K562 (cell line): Measurements from ENCODE around the gene PLAAT3. TPM values are rescaled to one million over a fixed set of nuclear protein-coding genes. Genes with fewer than 3 reads are reported as not detected.
"Not testable (repeated sequence)": the region's sequence is repeated elsewhere in the genome, so short reads cannot be mapped to it uniquely, and the experiment has no call there.

ENCODE experiments used
- ATAC-seq: fragments of 200-7000 bp; cut with Tn5 transposase; 3 replicates; pipeline ENCODE4 v1.9.1; 2020; ENCODE audit warnings: moderate library complexity
- BruUV-seq: library from RNA; stranded (reverse); fragments of 400-500 nt; replicated peaks from 2 replicates; lab custom pipeline; 2021; lab: Mats Ljungman, UMichigan
- CTCF ChIA-PET: fragments of 300-600 bp; formaldehyde crosslinking; extraction: SDS; loops from one replicate; lab custom pipeline; 2021; ENCODE audit warnings: low intra/inter-chr PET ratio; lab: Yijun Ruan, JAX
- POLR2A ChIA-PET: fragments of 300-600, 350-650 bp; sonication (Branson Sonifier 250); formaldehyde crosslinking; extraction: SDS; loops from one replicate; lab custom pipeline; 2021; ENCODE audit warnings: antibody characterized with exemption, inconsistent platforms; lab: Yijun Ruan, JAX
- DNase-seq, 4 experiments: peaks; one replicate each; pipeline versions ENCODE4 v3.0.0 to v3.0.0-alpha.2; 2011 to 2018; ENCODE audit warnings: low spot score in 3 of 4, mixed read lengths in 3 of 4; ENCODE audit errors: extremely low read depth in 1 of 4
- FAIRE-seq: peaks from 2 replicates; lab custom pipeline; 2011; peaks lifted over from hg19 to GRCh38; lab: Jason Lieb, UNC
- H2AFZ ChIP-seq: 2 replicates; pipeline ENCODE4 v1.6.0; 2011; ENCODE audit warnings: low read depth, low read length, control low read depth, inconsistent platforms
- H3K27ac ChIP-seq: fragments of 200-600 bp; 3 replicates; pipeline ENCODE4 v1.8.0; 2011; ENCODE audit warnings: low read depth, mild to moderate bottlenecking, control low read depth, inconsistent platforms, low read length, moderate library complexity, mixed read lengths; ENCODE audit errors: extremely low read depth
- H3K27me3 ChIP-seq, 2 experiments: fragments of 300-600 bp in 1 of 2; 2 replicates in 1 of 2; 3 replicates in 1 of 2; pipeline versions ENCODE4 v1.6.0 to v1.8.0; 2011; ENCODE audit warnings: inconsistent platforms in 2 of 2, low read length in 2 of 2, mild to moderate bottlenecking in 1 of 2, mixed read lengths in 1 of 2, moderate library complexity in 1 of 2; ENCODE audit not compliant: control insufficient read depth in 2 of 2, insufficient read depth in 2 of 2
- H3K36me3 ChIP-seq: fragments of 300-600 bp; 3 replicates; pipeline ENCODE4 v1.8.0; 2011; ENCODE audit warnings: mild to moderate bottlenecking, low read length, inconsistent platforms; ENCODE audit not compliant: control insufficient read depth, insufficient read depth
- H3K4me1 ChIP-seq, 2 experiments: fragments of 200-600 bp in 1 of 2; replicated peaks in 1 of 2; 2 replicates in 1 of 2; 3 replicates in 1 of 2; pipeline versions ENCODE4 v1.5.1 to v1.8.0; 2011; ENCODE audit warnings: inconsistent platforms in 2 of 2, low read length in 2 of 2, mild to moderate bottlenecking in 1 of 2, mixed read lengths in 1 of 2, moderate library complexity in 1 of 2; ENCODE audit not compliant: control insufficient read depth in 2 of 2, insufficient read depth in 2 of 2
- H3K4me2 ChIP-seq: 2 replicates; pipeline ENCODE4 v1.6.1; 2011; ENCODE audit warnings: low read length, control low read depth, inconsistent platforms, mixed read lengths; ENCODE audit not compliant: insufficient read depth
- H3K4me3 ChIP-seq: fragments of 200-600 bp; sonication (generic), shearing (Covaris generic); 2 replicates; pipeline ENCODE4 v1.5.1; 2016; ENCODE audit warnings: control low read depth, inconsistent platforms
- H3K79me2 ChIP-seq: fragments of 200-600 bp; 3 replicates; pipeline ENCODE4 v1.8.0; 2011; ENCODE audit warnings: low read length, inconsistent platforms; ENCODE audit not compliant: control insufficient read depth, insufficient read depth
- H3K9ac ChIP-seq, 2 experiments: 2 replicates each; pipeline versions ENCODE4 v1.6.0 to v1.6.1; 2011; ENCODE audit warnings: low read depth in 2 of 2, low read length in 2 of 2, control low read depth in 1 of 2, inconsistent platforms in 1 of 2, mild to moderate bottlenecking in 1 of 2, mixed read lengths in 1 of 2; ENCODE audit not compliant: insufficient read depth in 1 of 2
- H3K9me1 ChIP-seq: one replicate; pipeline ENCODE4 v1.6.0; 2011; ENCODE audit warnings: inconsistent platforms, mild to moderate bottlenecking, low read length, moderate library complexity; ENCODE audit not compliant: control insufficient read depth, insufficient read depth
- H3K9me3 ChIP-seq: replicated peaks from 2 replicates; pipeline ENCODE4 v1.5.1; 2011; ENCODE audit warnings: low read depth, low read length, inconsistent platforms; ENCODE audit not compliant: control insufficient read depth, insufficient read depth
- H4K20me1 ChIP-seq: replicated peaks from 2 replicates; pipeline ENCODE4 v1.6.1; 2011; ENCODE audit warnings: low read length, inconsistent platforms, mixed read lengths; ENCODE audit not compliant: control insufficient read depth, insufficient read depth
- AFF4 ChIP-seq: sonication (generic); formaldehyde crosslinking; IDR thresholded peaks from 2 replicates; pipeline ENCODE4 v1.8.0; 2023; ENCODE audit warnings: mild to moderate bottlenecking, missing genetic modification reagents
- EGR1 ChIP-seq: fragments of 450-650 bp; conservative IDR thresholded peaks from 2 replicates; pipeline ENCODE4 v1.6.1; 2017; ENCODE audit warnings: mild to moderate bottlenecking
- MYNN ChIP-seq, 2 experiments: sonication (generic); formaldehyde crosslinking in 1 of 2; IDR thresholded peaks; 2 replicates each; pipeline versions ENCODE4 v1.5.0 to v1.6.1; 2016 to 2020; ENCODE audit warnings: antibody characterized with exemption in 1 of 2, missing genetic modification reagents in 1 of 2
- RFX1 ChIP-seq: fragments of 450-650 bp; IDR thresholded peaks from 2 replicates; pipeline ENCODE4 v1.6.1; 2016; ENCODE audit warnings: mild to moderate bottlenecking, moderate library complexity
- WGBS: fragments of 100-300 bp; shearing (Covaris generic); methylation state at CpG from one replicate; pipeline ENCODE4 v1.1.6; 2016; ENCODE audit warnings: low coverage, mixed read lengths; ENCODE audit not compliant: insufficient coverage; ENCODE audit errors: missing lambda C conversion rate; 5-methylcytosine and 5-hydroxymethylcytosine counted together
- in situ Hi-C: fragments of 300-500 bp; cut with MboI; formaldehyde crosslinking; loops from 4 replicates; pipeline ENCODE4 v1.15.0; 2018; ENCODE audit warnings: inconsistent platforms, mixed read lengths
- intact Hi-C: fragments of 100-400 bp; cut with micrococcal nuclease; formaldehyde crosslinking; loops from 2 replicates; pipeline ENCODE4 v1.14.2; 2022
- polyA plus RNA-seq, 8 experiments: library from polyadenylated mRNA; depleted of rRNA in 4 of 8; stranded (reverse) in 5 of 8; unstranded in 3 of 8; fragments of >200 nt; fragmentation: Nextera tagmentation in 2 of 8; fragmentation: Illumina TruSeq in 1 of 8; extraction: Ambion mirVana in 2 of 8; extraction: Trizol in 1 of 8; gene quantifications; 2 replicates each; pipeline versions ENCODE4 v1.2.1 to v1.2.3, GENCODE V29; 2011 to 2014; ENCODE audit warnings: inconsistent platforms in 1 of 8, missing spikeins in 1 of 8
- total RNA-seq, 7 experiments: library from RNA; depleted of rRNA in 6 of 7; stranded (reverse); fragments of >200 nt in 6 of 7; fragmentation: Illumina TruSeq in 2 of 7; extraction: Trizol in 2 of 7; gene quantifications; 2 replicates each; pipeline versions ENCODE4 v1.2.1 to v1.2.3, GENCODE V29; 2011 to 2021; ENCODE audit warnings: low replicate concordance in 1 of 7

The PLAAT3 gene
- total and polyA plus RNA-seq, 9 of the 15 experiments (the other 6 are each of a cell fraction or from before 2014, with no cell fraction given): 0.80 to 2.7 (median 1.4) TPM

- Histone ChIP-seq H4K20me1 (no peaks in the 10 kb centered on the region), H3K27ac (no peak overlapping the region), H3K9me3 (no peaks in the 10 kb centered on the region), H2AFZ (no peak overlapping the region; the same call in 1 of the 2 replicates), H3K36me3 (no peaks in the 10 kb centered on the region), H3K9me1 (no peaks in the 10 kb centered on the region), H3K27me3 (peaks cover 0 to 4% of the 10 kb centered on the region in 2 experiments; a peak in 1 of 5 replicates), H3K4me1 (peaks cover 0 to 8% of the 10 kb centered on the region in 2 experiments; a peak in 3 of 5 replicates), H3K9ac (no peak overlapping the region; a peak in 1 of 4 replicates), H3K4me2 (no peak overlapping the region), H3K4me3 (no peak overlapping the region)
- BruUV-seq: no TSS peak
- no peak for ATAC-seq
- intact Hi-C loops (no loop called here), in situ Hi-C loops (no loop called here)
- ChIA-PET CTCF (no interaction called here), POLR2A (interaction anchor here (0.6 to 1.5 kb wide), 2 partner anchors 20 to 120 kb away, joined by 3 to 6 read pairs; no protein-coding TSS in a partner anchor)
- 27% methylated on average over 2 of the region's 3 CpGs for WGBS
- no peak for FAIRE-seq
- TF ChIP-seq MYNN (IDR thresholded peaks at IDR 0.05): peak; percentile 64; the same call in 1 of the 2 replicates
- no peak for TF ChIP-seq MYNN (CRISPR knock-in tag; IDR thresholded peaks at IDR 0.05)
- peak; percentile 50 for TF ChIP-seq EGR1
- no peak for TF ChIP-seq AFF4 (CRISPR knock-in tag)
- peak; percentile 45; the same call in 1 of the 2 replicates for TF ChIP-seq RFX1
- TF ChIP-seq, all 486 proteins: peak for 3
- peak in 1 of 4 experiments; percentile 23 for DNase-seq
- H3K79me2 ChIP-seq: no peaks in the 10 kb centered on the region
Observed at GRCh38 chr11:63603180-63603518, 11.1 kb downstream of the PLAAT3 start.

- ATAC-seq, H2AFZ ChIP-seq, H4K20me1 ChIP-seq, H3K27me3 ChIP-seq, H3K9me1 ChIP-seq, intact Hi-C loops, H3K9me3 ChIP-seq, FAIRE-seq, in situ Hi-C loops, CTCF ChIA-PET, H3K27ac ChIP-seq, H3K4me3 ChIP-seq, H3K9ac ChIP-seq, H3K36me3 ChIP-seq, H3K79me2 ChIP-seq, H3K4me2 ChIP-seq, H3K4me1 ChIP-seq, BruUV-seq, DNase-seq: not testable (repeated sequence)
- POLR2A ChIA-PET: interaction anchor here (0.6 to 1.5 kb wide), 4 partner anchors 21 to 1904 kb away, joined by 3 to 6 read pairs (median 3); no protein-coding TSS in a partner anchor
- 59% methylated on average over 11 of the region's 11 CpGs for WGBS
Observed at GRCh38 chr11:63602290-63603179, 11.7 kb downstream of the PLAAT3 start.
